NT2/D1 (cell line): Measurements from ENCODE around the gene CPN2.

Source experiments
- YY1 ChIP-seq: IDR thresholded peaks from 2 replicates; pipeline ENCODE4 v1.6.1; 2011; ENCODE audit not compliant: insufficient read length, insufficient read depth
- ZNF274 ChIP-seq: IDR thresholded peaks from 2 replicates; pipeline ENCODE4 v1.6.1; 2011; ENCODE audit warnings: mild to moderate bottlenecking, low read depth, low read length

GRCh38 chr3:194390835-194391234, 39.7 kb upstream of the CPN2 start:
- TF ChIP-seq YY1: no peak
- no peak for TF ChIP-seq ZNF274
